Measurements from ENCODE around the gene KCND2. TPM values are rescaled to one million over a fixed set of nuclear protein-coding genes. Genes with fewer than 3 reads are reported as not detected.

The KCND2 gene
- total and polyA plus RNA-seq, 2 of the 8 experiments (the other 6 are each of a cell fraction or from before 2014, with no cell fraction given), result 4.6 to 7.7 TPM

GRCh38 chr7:120402801-120403200, 129.8 kb downstream of the KCND2 start:
- DNase-seq (ENCODE audit: low read depth in 1 of 2, low spot score in 2 of 2), result no peak
- no peak overlapping the region for H4K5ac ChIP-seq (ENCODE audit: insufficient read length, low read depth, low read length)
- no peak overlapping the region for H3K4ac ChIP-seq (replicated peaks; ENCODE audit: insufficient read length, low read depth, low read length)
- H2BK15ac ChIP-seq (ENCODE audit: low read length), result no peak overlapping the region
- no peaks in the 10 kb centered on the region for H3K27me3 ChIP-seq (replicated peaks in 1 of 4; ENCODE audit: control insufficient read depth in 3 of 4, extremely low read depth in 1 of 4, insufficient read depth in 3 of 4, low read length in 3 of 4)
- no peak overlapping the region for H2BK5ac ChIP-seq (ENCODE audit: low read depth, low read length)
- no peak overlapping the region for H3K14ac ChIP-seq (ENCODE audit: insufficient read length)
- H3K4me1 ChIP-seq (replicated peaks in 1 of 4; ENCODE audit: control insufficient read depth in 3 of 4, insufficient read depth in 4 of 4, low read length in 3 of 4), result no peaks in the 10 kb centered on the region
- no peak overlapping the region for H2AK5ac ChIP-seq (ENCODE audit: low read depth, low read length)
- no peaks in the 10 kb centered on the region for H3K79me2 ChIP-seq (ENCODE audit: control insufficient read depth in 1 of 2, insufficient read depth in 2 of 2, low read length in 2 of 2)
- 82% methylated on average over 1 of the region's 1 CpG; no CpG with 5 or more reads in 1 of the 2 experiments for WGBS, 2 experiments (ENCODE audit: extremely low coverage in 1 of 2, insufficient coverage in 1 of 2, insufficient read length in 1 of 2, insufficient replicate concordance in 2 of 2, low coverage in 1 of 2, low lambda C conversion rate in 2 of 2, missing lambda C conversion rate in 1 of 2)
- ChIA-PET CTCF (ENCODE audit: partially characterized antibody) (interaction anchor here (0.6 to 1.2 kb wide), 3 partner anchors 12 to 230 kb away, joined by 3 read pairs; no protein-coding TSS in a partner anchor), POLR2A (ENCODE audit: partially characterized antibody) (no interaction called here)
- H2BK120ac ChIP-seq (replicated peaks; ENCODE audit: low read depth, low read length), result no peak overlapping the region
- no peak overlapping the region for H3K56ac ChIP-seq (replicated peaks; ENCODE audit: insufficient read length, low read depth, low read length)
- no peak overlapping the region for H3K23ac ChIP-seq (ENCODE audit: insufficient read length)
- H3K4me3 ChIP-seq (ENCODE audit: extremely low read depth in 1 of 4, insufficient read depth in 2 of 4, low read depth in 3 of 4, low read length in 4 of 4), result no peak overlapping the region
- H3K9me3 ChIP-seq (ENCODE audit: insufficient read depth in 2 of 2, low read depth in 1 of 2, low read length in 1 of 2), result no peaks in the 10 kb centered on the region
- H2AFZ ChIP-seq (ENCODE audit: low read length), result no peak overlapping the region
- H3K4me2 ChIP-seq (ENCODE audit: insufficient read depth in 1 of 2, low read depth in 2 of 2, low read length in 2 of 2), result no peak overlapping the region
- no peak for FAIRE-seq
- no peak overlapping the region for H2BK12ac ChIP-seq (ENCODE audit: low read depth, low read length)
- no peaks in the 10 kb centered on the region for H3K79me1 ChIP-seq (ENCODE audit: low read depth, low read length)
- H3K36me3 ChIP-seq (ENCODE audit: control insufficient read depth in 2 of 4, insufficient read depth in 4 of 4, low read length in 3 of 4), result no peaks in the 10 kb centered on the region
- no peak overlapping the region for H3K27ac ChIP-seq (ENCODE audit: low read depth, low read length)
- no peaks in the 10 kb centered on the region for H3K23me2 ChIP-seq (ENCODE audit: low read depth, low read length)
- no peak overlapping the region for H3K9ac ChIP-seq (replicated peaks in 1 of 4; ENCODE audit: extremely low read depth in 1 of 4, low read depth in 3 of 4, low read length in 3 of 4)
- no peak overlapping the region for H3K18ac ChIP-seq (ENCODE audit: extremely low read depth, low read length)
- H2BK20ac ChIP-seq (ENCODE audit: low read length), result no peak overlapping the region
- H4K20me1 ChIP-seq (replicated peaks in 1 of 2; ENCODE audit: control insufficient read depth in 1 of 2, insufficient read depth in 2 of 2, low read length in 2 of 2), result no peaks in the 10 kb centered on the region
- no peak overlapping the region for H4K8ac ChIP-seq (ENCODE audit: extremely low read depth, insufficient read depth, low read length)
- H4K91ac ChIP-seq (replicated peaks; ENCODE audit: insufficient read length, low read length), result no peak overlapping the region
- TF ChIP-seq CREB1 (IDR thresholded peaks at IDR 0.05) (no peak), CEBPB (IDR thresholded peaks at IDR 0.05; ENCODE audit: low read depth, low read length) (no peak), MAX (IDR thresholded peaks at IDR 0.05) (no peak), EGR1 (IDR thresholded peaks at IDR 0.05; ENCODE audit: borderline replicate concordance, low read depth, low read length) (no peak), GABPA (IDR thresholded peaks at IDR 0.05; ENCODE audit: borderline replicate concordance, insufficient read depth, low read length) (no peak), SP2 (IDR thresholded peaks at IDR 0.05; ENCODE audit: low read length) (no peak), BRCA1 (IDR thresholded peaks at IDR 0.05; ENCODE audit: low read depth, low read length) (no peak), HDAC2 (IDR thresholded peaks at IDR 0.05; ENCODE audit: borderline replicate concordance in 1 of 2, low read depth in 2 of 2, low read length in 2 of 2) (no peak), RFX5 (IDR thresholded peaks at IDR 0.05; ENCODE audit: borderline replicate concordance, low read depth, low read length) (no peak), SIRT6 (IDR thresholded peaks at IDR 0.05; ENCODE audit: low read length) (no peak), BACH1 (IDR thresholded peaks at IDR 0.05; ENCODE audit: low read length) (no peak), HDAC6 (IDR thresholded peaks at IDR 0.05; ENCODE audit: low read depth, low read length) (no peak), NRF1 (IDR thresholded peaks at IDR 0.05; ENCODE audit: low read depth, low read length) (no peak), TEAD4 (IDR thresholded peaks at IDR 0.05; ENCODE audit: low read depth, low read length) (no peak), CBX5 (IDR thresholded peaks at IDR 0.05; ENCODE audit: low read depth, low read length) (no peak), KDM5A (IDR thresholded peaks at IDR 0.05; ENCODE audit: low read length) (no peak)
